Loucy (cell line): ENCODE measurements around the gene KRTAP4-12.
"Not testable (repeated sequence)": the region's sequence is repeated elsewhere in the genome, so short reads cannot be mapped to it uniquely, and the experiment has no call there.

Experiments
- H2AFZ ChIP-seq: fragments of 200-600 bp; sonication (generic); 2 replicates; pipeline ENCODE4 v1.6.0; 2016; ENCODE audit warnings: antibody characterized with exemption, mild to moderate bottlenecking, low read length, moderate library complexity
- H3F3A ChIP-seq: fragments of 200-600 bp; 2 replicates; pipeline ENCODE4 v1.6.0; 2016; ENCODE audit warnings: antibody characterized with exemption, low read depth, mild to moderate bottlenecking
- H3K27me3 ChIP-seq: fragments of 200-600 bp; sonication (generic); 2 replicates; pipeline ENCODE4 v1.6.1; 2014; ENCODE audit warnings: low read length, mild to moderate bottlenecking; ENCODE audit not compliant: insufficient read depth, poor library complexity, severe bottlenecking
- H3K36me3 ChIP-seq: fragments of 200-600 bp; sonication (generic); 2 replicates; pipeline ENCODE4 v1.6.1; 2016; ENCODE audit warnings: low read length; ENCODE audit not compliant: insufficient read depth
- H3K4me1 ChIP-seq: fragments of 200-600 bp; sonication (generic); 2 replicates; pipeline ENCODE4 v1.5.1; 2014; ENCODE audit warnings: low read length, mild to moderate bottlenecking; ENCODE audit not compliant: insufficient read depth, poor library complexity, severe bottlenecking
- H3K4me2 ChIP-seq: fragments of 200-600 bp; sonication (generic); 2 replicates; pipeline ENCODE4 v1.6.0; 2014; ENCODE audit warnings: antibody characterized with exemption, low read length, low read depth, mild to moderate bottlenecking; ENCODE audit not compliant: poor library complexity, severe bottlenecking
- H3K4me3 ChIP-seq: fragments of 200-600 bp; sonication (generic); 2 replicates; pipeline ENCODE4 v1.5.1; 2014; ENCODE audit warnings: low read length, mild to moderate bottlenecking, mixed read lengths; ENCODE audit not compliant: poor library complexity, severe bottlenecking
- H3K79me2 ChIP-seq: fragments of 200-600 bp; sonication (generic); 2 replicates; pipeline ENCODE4 v1.6.1; 2014; ENCODE audit warnings: low read length; ENCODE audit not compliant: insufficient read depth
- H3K9ac ChIP-seq: fragments of 200-600 bp; sonication (generic); 2 replicates; pipeline ENCODE4 v1.6.0; 2014; ENCODE audit warnings: mild to moderate bottlenecking, low read depth, low read length, moderate library complexity; ENCODE audit not compliant: poor library complexity, severe bottlenecking
- H3K9me2 ChIP-seq: fragments of 200-600 bp; sonication (generic); replicated peaks from 2 replicates; pipeline ENCODE4 v1.6.1; 2016; ENCODE audit warnings: low read depth, low read length, mixed read lengths
- H3K9me3 ChIP-seq: fragments of 200-600 bp; sonication (generic); 2 replicates; pipeline ENCODE4 v1.6.1; 2014; ENCODE audit warnings: mild to moderate bottlenecking, antibody characterized with exemption, low read length, low read depth; ENCODE audit not compliant: insufficient read depth
- H4K20me1 ChIP-seq: fragments of 200-600 bp; sonication (generic); 2 replicates; pipeline ENCODE4 v1.6.0; 2014; ENCODE audit warnings: antibody characterized with exemption, low read length, mild to moderate bottlenecking; ENCODE audit not compliant: insufficient read depth, poor library complexity, severe bottlenecking
- EZH2phosphoT487 ChIP-seq: fragments of 200-600 bp; IDR thresholded peaks from 2 replicates; pipeline ENCODE4 v1.6.1; 2018; ENCODE audit warnings: antibody characterized with exemption, mild to moderate bottlenecking, moderate library complexity, borderline replicate concordance
- TF ChIP-seq, protein P1 (sequence below): fragments of 200-600 bp; sonication (generic); conservative IDR thresholded peaks from 2 replicates; pipeline ENCODE4 v1.5.1; 2014; ENCODE audit warnings: mild to moderate bottlenecking, antibody characterized with exemption, low read length

Gene KRTAP4-12

DNA sequence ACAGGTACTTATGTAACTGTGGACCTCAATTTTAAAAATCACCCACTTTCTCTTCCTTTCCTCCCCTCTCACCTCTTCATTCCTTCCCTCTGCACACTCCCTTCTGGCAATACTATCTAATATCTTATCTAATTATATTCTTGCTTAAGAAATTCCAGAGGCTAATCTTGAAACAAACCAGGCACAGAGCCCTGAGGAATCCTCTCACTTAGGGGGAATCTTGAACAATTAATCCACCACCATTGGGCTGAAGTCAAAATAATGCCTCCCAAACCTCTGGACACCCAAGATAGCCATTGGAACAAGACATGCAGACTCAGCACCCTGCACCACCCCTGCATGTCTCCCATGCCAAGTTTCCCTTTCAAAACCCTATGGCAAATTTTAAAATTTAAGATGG, 17.4 kb upstream of the KRTAP4-12 start:
- H3K9me2 ChIP-seq = no peaks in the 10 kb centered on the region
- no peaks in the 10 kb centered on the region for H3K4me1 ChIP-seq
- no peaks in the 10 kb centered on the region for H3F3A ChIP-seq
- no peaks in the 10 kb centered on the region for H3K27me3 ChIP-seq
- no peak overlapping the region for H3K4me2 ChIP-seq
- no peaks in the 10 kb centered on the region for H3K79me2 ChIP-seq
- no peak overlapping the region for H3K9ac ChIP-seq
- no peaks in the 10 kb centered on the region for H3K36me3 ChIP-seq
- H4K20me1 ChIP-seq = no peaks in the 10 kb centered on the region
- TF ChIP-seq, protein P1, sequence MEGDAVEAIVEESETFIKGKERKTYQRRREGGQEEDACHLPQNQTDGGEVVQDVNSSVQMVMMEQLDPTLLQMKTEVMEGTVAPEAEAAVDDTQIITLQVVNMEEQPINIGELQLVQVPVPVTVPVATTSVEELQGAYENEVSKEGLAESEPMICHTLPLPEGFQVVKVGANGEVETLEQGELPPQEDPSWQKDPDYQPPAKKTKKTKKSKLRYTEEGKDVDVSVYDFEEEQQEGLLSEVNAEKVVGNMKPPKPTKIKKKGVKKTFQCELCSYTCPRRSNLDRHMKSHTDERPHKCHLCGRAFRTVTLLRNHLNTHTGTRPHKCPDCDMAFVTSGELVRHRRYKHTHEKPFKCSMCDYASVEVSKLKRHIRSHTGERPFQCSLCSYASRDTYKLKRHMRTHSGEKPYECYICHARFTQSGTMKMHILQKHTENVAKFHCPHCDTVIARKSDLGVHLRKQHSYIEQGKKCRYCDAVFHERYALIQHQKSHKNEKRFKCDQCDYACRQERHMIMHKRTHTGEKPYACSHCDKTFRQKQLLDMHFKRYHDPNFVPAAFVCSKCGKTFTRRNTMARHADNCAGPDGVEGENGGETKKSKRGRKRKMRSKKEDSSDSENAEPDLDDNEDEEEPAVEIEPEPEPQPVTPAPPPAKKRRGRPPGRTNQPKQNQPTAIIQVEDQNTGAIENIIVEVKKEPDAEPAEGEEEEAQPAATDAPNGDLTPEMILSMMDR = no peak
- TF ChIP-seq EZH2phosphoT487 = no peak
- H3K9me3 ChIP-seq = peaks cover 9% of the 10 kb centered on the region; the same call in 1 of the 2 replicates
- H2AFZ ChIP-seq = no peak overlapping the region
- H3K4me3 ChIP-seq = no peak overlapping the region

DNA sequence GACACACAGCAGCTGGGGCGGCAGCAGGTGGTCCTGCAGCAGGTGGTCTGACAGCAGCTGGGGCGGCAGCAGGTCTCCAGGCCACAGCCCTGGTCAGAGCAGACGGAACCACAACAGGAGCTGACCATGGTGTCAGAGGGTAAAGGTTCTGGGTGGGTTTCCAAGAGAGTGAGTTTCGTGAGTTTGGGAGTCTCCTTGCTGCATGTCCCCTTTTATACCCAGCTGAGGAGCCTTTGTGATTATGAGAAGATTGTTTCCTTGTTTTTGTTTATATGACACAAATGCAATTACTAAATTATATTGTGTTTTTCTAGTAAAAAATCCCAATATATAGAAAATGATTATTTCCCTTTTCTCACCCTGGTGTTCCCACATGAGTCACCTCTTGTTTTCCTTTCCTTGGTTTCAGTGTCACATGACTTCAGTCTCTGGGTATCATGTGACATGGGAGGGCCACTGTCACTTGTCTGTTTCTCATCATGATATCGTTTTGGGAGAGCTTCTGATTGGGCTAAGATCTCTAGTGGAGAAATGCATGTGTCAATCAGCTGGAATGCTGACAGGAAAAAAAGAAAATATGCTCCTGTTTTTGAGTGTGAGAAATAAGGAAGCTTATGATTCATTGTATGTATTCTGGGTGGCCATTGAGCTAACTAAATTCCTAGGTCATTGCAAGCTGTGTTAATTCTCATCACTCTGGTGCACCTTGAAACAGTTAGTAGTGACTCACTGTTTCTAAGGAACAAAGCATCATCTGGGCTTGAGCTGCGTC, 16.6 kb upstream of the KRTAP4-12 start, which contains the start of gene KRTAP4-6:
TSS of gene KRTAP4-6 (minus strand) at position 185 of the 772 bp plus-strand sequence. CDS start at position 128, 57 bp downstream.
- Histone ChIP-seq H3K27me3 (no peaks in the 10 kb centered on the region), H3K79me2 (no peaks in the 10 kb centered on the region), H4K20me1 (no peaks in the 10 kb centered on the region), H2AFZ (no peak within 1 kb of the TSS), H3K36me3 (no peaks in the 10 kb centered on the region), H3K9me3 (peaks cover 9% of the 10 kb centered on the region; the same call in 1 of the 2 replicates), H3K4me2 (no peak within 1 kb of the TSS), H3K9ac (no peak within 1 kb of the TSS), H3K4me1 (no peaks in the 10 kb centered on the region), H3F3A (no peaks in the 10 kb centered on the region), H3K4me3 (no peak within 1 kb of the TSS), H3K9me2 (no peaks in the 10 kb centered on the region)
- no peak for TF ChIP-seq EZH2phosphoT487
- TF ChIP-seq, protein P1 = no peak

- H3K4me2 ChIP-seq, H3K4me3 ChIP-seq, H3K27me3 ChIP-seq, H3K9ac ChIP-seq, H3K79me2 ChIP-seq, H3K4me1 ChIP-seq, H3K9me3 ChIP-seq, H3K9me2 ChIP-seq, H4K20me1 ChIP-seq, H3K36me3 ChIP-seq, H2AFZ ChIP-seq, H3F3A ChIP-seq: not testable (repeated sequence)
Observed at GRCh38 chr17:41139865-41140264, 15.9 kb upstream of the KRTAP4-12 start.
